ENCODE data around the gene TYROBP.

TYROBP gene

DNA sequence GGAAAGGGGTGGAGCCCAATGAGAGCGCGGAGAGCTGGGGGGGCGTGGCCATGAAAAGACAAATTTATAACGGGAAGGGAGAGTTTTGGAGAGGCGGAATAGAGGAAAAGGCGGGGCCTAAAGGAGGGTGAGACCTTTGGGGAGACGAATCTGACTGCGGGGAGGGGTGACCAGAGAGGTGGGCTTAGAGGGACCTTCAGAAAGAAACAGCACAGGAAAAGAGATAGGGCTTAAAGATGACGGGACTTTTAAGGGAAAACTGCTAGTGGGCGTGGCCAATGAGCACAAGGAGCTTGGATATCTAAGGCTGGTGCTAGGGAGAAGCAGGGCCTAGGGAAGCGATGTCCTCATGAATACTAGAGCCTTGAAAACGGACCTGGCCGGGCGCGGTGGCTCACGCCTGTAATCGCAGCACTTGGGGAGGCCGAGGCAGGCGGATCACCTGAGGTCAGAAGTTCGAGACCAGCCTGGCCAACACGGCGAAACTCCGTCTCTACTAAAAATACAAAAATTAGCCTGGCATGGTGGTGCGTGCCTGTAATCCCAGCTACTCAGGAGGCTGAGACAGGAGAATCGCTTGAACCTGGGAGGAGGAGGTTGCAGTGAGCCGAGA lies 37.9 kb downstream of the TYROBP start:
- DNase-seq (ENCODE audit: low spot score) = peak; percentile 70

DNA sequence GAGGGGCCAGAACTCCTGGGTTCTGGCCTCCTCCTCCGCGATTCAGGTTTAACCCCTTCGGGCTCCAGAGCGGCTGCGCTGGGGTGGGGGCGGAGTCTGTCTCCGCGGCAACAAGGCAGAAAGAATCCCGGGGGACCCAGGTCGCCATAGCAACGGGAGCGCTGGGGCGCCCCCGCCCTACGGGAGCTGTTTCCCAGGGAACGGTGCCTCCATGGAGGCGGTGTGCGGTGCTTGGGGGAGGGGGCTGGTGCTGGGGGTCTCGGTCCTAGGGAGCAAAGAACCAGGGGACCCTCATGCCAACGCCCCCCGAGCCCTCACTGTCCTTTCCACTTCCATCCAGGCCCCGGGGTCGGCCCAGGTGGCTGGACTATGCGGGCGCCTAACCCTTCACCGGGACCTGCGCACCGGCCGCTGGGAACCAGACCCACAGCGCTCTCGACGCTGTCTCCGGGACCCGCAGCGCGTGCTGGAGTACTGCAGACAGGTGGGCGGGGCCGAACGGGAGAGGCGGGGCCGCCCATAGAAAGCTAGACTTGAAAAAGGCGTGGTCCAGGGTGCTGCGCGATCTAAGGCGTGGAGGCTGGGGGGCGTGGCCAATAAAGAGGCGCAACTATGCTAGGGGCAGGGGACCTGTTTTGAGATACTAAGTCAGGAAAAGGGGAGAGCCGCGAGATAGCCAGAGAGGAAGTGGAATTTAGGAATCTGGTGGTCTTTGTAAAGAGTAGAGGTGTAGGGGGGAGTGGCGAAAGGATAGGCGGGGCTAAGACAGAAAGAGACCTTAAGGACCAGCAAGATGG lies 38.6 kb downstream of the TYROBP start:
- peak; percentile 88 for DNase-seq (ENCODE audit: low spot score)

DNA sequence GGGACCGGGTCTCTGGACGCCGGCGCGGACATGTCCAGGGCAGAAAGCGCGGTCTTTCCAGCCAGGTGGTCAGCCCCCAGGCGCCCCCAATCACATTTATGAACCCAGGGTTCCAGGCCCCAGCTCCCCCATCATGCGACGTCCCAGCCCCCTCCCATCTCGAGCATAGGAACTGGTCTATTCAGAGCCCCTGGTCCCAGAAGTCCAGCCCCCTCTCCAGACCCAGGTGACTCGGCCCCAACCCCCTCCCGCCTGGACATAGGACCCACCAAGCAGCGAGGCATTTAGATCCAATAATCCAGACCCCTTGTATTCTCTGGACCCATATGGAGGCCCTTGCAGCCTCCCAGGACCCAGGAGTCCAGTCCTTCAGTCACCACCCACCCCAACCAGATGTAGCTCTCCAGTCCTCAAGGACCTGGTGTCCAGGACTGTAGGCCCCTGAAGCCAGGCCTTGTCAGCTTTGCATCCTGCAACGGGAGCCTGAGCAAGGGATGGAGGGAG lies 39.2 kb downstream of the TYROBP start:
- DNase-seq (ENCODE audit: low spot score) = no peak

DNA sequence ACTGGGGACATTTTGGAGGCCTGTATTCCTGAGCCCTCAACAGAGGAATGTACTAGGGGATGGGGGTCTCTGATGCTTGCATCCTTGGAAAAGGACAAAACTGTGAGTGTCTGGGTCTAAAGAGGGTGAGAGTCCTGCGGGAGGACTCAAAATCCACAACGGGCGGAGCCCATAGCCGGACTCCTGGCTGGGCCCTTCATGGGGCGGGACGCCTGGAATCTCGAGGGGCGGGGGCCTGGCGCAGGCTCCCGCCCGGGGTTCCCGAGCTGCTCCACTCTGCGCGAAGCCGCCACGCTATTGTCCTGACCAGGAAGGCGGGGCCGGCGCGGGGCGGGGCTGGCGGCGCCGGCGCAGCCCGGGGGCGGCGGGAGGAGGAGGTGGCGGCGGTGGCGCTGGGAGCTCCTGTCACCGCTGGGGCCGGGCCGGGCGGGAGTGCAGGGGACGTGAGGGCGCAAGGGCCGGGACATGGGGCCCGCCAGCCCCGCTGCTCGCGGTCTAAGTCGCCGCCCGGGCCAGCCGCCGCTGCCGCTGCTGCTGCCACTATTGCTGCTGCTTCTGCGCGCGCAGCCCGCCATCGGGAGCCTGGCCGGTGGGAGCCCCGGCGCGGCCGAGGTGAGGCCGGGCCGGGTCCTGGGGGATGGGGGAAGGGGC lies 39.8 kb downstream of the TYROBP start, which contains the start of gene APLP1:
Gene APLP1, plus strand, starts transcription at position 403 of the 651 bp plus-strand sequence. Its CDS starts 63 bp downstream, at position 466.
- peak; percentile 54 for DNase-seq (ENCODE audit: low spot score)

DNA sequence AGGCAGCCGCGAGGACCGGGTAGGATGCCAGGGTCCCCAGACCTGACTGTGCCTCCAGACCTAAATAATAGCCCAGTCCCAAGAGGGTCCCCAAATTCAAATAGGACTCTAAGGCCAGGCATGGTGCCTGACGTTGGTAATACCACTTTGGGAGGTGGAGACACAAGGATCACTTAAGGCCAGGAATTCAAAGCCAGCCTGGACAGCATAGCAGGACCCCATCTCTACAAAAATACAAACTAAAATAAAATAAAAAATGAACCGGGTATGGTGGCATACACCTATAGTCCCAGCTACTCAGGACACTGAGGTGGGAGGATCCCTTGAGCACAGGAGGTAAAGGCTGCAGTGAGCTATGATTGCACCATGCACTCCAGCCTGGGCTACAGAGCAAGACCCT lies 45.1 kb downstream of the TYROBP start:
- no peak for DNase-seq (ENCODE audit: low spot score)

DNA sequence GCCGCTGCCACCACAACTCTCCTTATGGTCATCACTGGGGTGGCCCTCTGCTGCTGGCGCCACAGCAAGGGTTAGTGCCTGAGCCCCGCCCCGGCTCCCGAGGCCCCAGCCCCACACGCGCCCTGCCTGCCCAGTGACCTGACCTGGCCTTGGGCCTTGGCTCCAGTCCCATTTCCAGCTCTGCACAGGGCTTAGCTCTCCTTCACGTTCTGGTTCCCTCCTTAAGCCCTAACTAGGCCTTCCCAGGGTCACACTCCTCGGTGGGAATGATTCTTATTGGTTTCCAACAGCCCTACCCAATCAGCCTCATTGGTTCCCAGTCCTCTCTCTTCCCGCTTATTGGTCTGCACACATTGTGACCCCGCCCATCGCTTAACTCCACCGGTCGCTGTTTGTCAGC lies 45.6 kb downstream of the TYROBP start:
- no peak for DNase-seq (ENCODE audit: low spot score)

DNA sequence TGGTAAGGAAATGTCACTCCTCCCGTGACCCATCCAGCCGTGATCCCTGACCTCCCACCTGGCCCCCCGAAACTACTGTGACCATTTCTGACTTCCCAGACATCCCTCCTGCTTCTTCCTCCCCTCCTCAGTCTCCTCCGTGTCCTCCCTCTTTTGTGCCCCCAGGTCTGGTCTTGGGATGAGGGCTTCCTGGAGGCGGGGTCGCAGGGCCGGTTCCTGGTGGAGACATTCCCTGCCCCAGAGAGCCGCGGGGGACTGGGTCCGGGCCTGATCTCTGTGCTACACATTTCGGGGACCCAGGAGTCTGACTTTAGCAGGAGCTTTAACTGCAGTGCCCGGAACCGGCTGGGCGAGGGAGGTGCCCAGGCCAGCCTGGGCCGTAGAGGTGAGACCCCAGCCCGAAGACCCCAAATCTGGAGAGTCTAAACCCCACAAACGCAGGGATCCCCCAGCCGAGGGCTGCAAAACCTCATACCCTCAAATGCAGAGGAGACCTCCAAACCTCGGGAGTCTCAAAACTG lies 46.4 kb downstream of the TYROBP start:
- DNase-seq (ENCODE audit: low spot score) = no peak

DNA sequence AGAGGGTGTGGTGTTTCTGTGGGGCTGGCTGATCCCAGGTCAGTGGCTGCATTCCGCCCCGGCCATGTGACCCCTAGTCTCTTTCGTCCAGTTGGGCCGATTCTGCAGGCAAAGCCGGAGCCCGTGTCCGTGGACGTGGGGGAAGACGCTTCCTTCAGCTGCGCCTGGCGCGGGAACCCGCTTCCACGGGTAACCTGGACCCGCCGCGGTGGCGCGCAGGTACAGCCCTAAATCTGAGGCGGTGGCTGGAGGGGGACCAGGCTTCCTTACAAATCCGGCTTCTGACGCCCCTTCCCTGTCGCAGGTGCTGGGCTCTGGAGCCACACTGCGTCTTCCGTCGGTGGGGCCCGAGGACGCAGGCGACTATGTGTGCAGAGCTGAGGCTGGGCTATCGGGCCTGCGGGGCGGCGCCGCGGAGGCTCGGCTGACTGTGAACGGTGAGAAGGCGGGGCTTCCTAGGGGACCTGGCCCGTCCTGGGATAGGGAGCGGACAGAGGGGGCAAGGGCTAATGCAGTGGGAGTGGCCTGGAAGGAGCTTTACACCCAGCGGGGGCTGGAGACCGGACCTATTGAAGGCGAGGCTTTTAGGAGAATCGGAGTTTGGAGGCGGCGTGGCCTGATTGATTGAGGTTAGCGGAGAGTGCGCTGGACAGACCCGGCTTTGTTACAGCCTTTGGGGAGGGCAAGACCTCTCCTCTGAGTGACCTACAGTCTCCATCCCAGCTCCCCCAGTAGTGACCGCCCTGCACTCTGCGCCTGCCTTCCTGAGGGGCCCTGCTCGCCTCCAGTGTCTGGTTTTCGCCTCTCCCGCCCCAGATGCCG lies 47.1 kb downstream of the TYROBP start:
- no peak for DNase-seq (ENCODE audit: low spot score)

DNA sequence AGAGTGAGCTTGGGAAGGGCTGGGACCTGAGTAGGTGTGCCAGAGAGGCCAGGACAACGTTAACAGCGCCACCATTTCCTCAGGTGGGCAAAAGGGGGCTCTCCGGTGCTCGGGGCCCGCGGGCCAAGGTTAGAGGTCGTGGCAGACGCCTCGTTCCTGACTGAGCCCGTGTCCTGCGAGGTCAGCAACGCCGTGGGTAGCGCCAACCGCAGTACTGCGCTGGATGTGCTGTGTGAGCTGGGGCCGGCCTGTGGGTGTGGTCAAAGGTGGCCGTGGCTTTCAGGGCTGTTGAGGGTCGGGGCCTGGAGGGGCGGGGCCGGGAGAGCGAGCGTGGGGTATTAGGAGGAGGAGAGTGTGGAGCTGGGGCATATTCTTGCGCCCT lies 47.7 kb downstream of the TYROBP start:
- no peak for DNase-seq (ENCODE audit: low spot score)

DNA sequence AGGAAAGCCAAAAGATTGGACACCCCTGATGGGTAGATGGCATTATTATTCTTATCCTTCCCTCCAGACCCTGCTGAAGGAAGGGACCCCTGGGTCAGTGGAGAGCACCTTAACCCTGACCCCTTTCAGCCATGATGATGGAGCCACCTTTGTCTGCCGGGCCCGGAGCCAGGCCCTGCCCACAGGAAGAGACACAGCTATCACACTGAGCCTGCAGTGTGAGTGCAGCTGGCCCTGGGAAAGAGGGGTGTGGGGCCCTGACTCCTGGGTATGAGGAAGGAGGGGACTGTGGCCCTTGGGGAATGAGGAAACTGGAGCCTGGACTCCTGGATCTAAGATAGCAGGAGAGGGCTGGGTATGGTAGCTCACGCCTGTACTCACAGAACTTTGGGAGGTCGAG lies 48.7 kb downstream of the TYROBP start:
- no peak for DNase-seq (ENCODE audit: low spot score)

DNA sequence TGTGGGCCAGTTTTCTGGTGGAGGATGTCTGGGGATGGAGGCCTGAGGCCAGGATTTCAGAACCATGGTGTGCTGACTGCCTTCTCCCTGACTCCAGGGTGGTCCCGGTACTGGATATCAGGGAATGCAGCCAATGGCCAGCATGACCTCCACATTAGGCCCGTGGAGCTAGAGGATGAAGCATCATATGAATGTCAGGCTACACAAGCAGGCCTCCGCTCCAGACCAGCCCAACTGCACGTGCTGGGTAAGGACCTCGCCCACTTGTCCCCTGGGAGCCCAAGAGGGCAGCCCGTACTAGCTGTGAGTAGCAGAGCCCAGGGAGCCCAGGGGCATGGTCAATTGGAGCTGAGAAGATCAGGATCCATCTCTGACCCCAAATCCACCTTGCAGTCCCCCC lies 49.8 kb downstream of the TYROBP start:
- DNase-seq (ENCODE audit: low spot score) = no peak

DNA sequence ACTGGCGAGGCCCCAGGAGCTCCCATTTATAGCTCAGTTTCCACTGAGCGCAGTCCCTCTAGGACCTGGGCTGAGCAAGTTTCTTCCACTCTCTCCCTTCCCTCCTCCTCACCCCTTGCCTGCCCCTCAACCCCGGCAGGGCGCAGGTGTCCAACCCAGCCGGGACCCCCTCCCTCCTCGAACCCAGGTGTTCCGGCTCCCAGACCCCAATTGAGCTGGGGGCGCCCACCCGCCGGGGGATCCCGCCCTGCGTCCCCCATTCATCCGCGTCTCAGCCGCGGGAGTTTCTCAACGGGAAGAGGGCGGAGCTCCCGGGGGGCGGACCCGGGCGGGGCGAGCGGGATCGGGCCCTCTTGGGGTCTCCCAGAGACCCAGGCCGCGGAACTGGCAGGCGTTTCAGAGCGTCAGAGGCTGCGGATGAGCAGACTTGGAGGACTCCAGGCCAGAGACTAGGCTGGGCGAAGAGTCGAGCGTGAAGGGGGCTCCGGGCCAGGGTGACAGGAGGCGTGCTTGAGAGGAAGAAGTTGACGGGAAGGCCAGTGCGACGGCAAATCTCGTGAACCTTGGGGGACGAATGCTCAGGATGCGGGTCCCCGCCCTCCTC lies 51.4 kb downstream of the TYROBP start, which contains the start of gene KIRREL2:
Gene KIRREL2, plus strand, starts transcription at position 366 of the 604 bp plus-strand sequence. Its CDS starts 209 bp downstream, at position 575.
- DNase-seq (ENCODE audit: low spot score) = no peak

Measured in activated CD4-positive, alpha-beta T cell treated with anti-CD3 and anti-CD28 coated beads, Interleukin-2, Interleukin-4, amounts not matched to agents 100 ng/mL and 50 ng/mL, durations not matched to agents 16 hours and 8 hours (primary cell).